ENCODE measurements around the gene JAGN1. TPM values are rescaled to one million over a fixed set of nuclear protein-coding genes. Genes with fewer than 3 reads are reported as not detected.
A peak's percentile ranks its signal among the peaks of the same experiment; 100 is the strongest.

JAGN1 gene
- polyA plus RNA-seq, 1 of the 3 experiments (the other 2 are of a cell fraction) = 41.6 TPM

- TF ChIP-seq IRF3 (IDR thresholded peaks at IDR 0.05; ENCODE audit: low read depth, low read length) = no peak; the same call in 1 of the 2 replicates
- TF ChIP-seq USF1 (IDR thresholded peaks at IDR 0.05; ENCODE audit: borderline replicate concordance, low read depth) = peak; percentile 43; the same call in 1 of the 2 replicates
- peak; percentile 89 for TF ChIP-seq MAX (IDR thresholded peaks at IDR 0.05; ENCODE audit: low read depth)
- no peak for TF ChIP-seq TEAD4 (IDR thresholded peaks at IDR 0.05; ENCODE audit: borderline replicate concordance, insufficient read depth)
- TF ChIP-seq MXI1 (IDR thresholded peaks at IDR 0.05; ENCODE audit: low read depth, low read length) = peak; percentile 94
- TF ChIP-seq RFX5 (IDR thresholded peaks at IDR 0.05; ENCODE audit: low read length) = peak; percentile 91
- TF ChIP-seq PBX3 (IDR thresholded peaks at IDR 0.05) = no peak
- 0 out of 2 replicates have a peak, but pooled peaks have one; percentile 52 for TF ChIP-seq RCOR1 (IDR thresholded peaks at IDR 0.05; ENCODE audit: low read length)
- no peak for TF ChIP-seq NFIC (IDR thresholded peaks at IDR 0.05; ENCODE audit: borderline replicate concordance)
Observed at GRCh38 chr3:9933561-9934234, 43.3 kb downstream of the JAGN1 start, which contains the start of gene CRELD1 (continued).

GRCh38 chr3:9934235-9934621, 43.8 kb downstream of the JAGN1 start:
- POLR2A ChIA-PET = interaction anchor here (1.0 to 3.8 kb wide), 4 partner anchors 10 to 314 kb away, joined by 4 to 58 read pairs (median 8); partner anchors contain the start of genes ARPC4, JAGN1 and TATDN2
- Histone ChIP-seq H3K4me1 (ENCODE audit: control insufficient read depth in 1 of 2, insufficient read depth in 2 of 2, low read depth in 1 of 2, low read length in 1 of 2) (peaks cover 12 to 19% of the 10 kb centered on the region in 2 experiments), H3K4me2 (peak overlapping the region; percentile 92), H3K27ac (ENCODE audit: low read depth in 2 of 2, low read length in 1 of 2) (peak overlapping the region; percentile 88 to 91), H3F3A (replicated peaks; ENCODE audit: insufficient read depth) (peaks cover 7% of the 10 kb centered on the region), H3K9me2 (no peaks in the 10 kb centered on the region), H3K9me3 (no peaks in the 10 kb centered on the region), H2AFZ (ENCODE audit: low read depth) (peak overlapping the region; percentile 96), H3K36me3 (replicated peaks in 1 of 2; ENCODE audit: control insufficient read depth in 1 of 2, insufficient read depth in 2 of 2, low read length in 1 of 2) (peaks cover 9 to 19% of the 10 kb centered on the region in 2 experiments), H4K20me1 (ENCODE audit: insufficient read depth) (no peaks in the 10 kb centered on the region), H3K79me2 (ENCODE audit: insufficient read depth) (peaks cover 20% of the 10 kb centered on the region; the same call in 1 of the 2 replicates), H3K4me3 (ENCODE audit: low read depth in 2 of 2, low read length in 1 of 2) (peak overlapping the region; percentile 75 to 83), H3K9ac (peak overlapping the region; percentile 83), H3K27me3 (ENCODE audit: insufficient read depth) (no peaks in the 10 kb centered on the region)
- DNase-seq = peak; percentile 62
- TF ChIP-seq REST (IDR thresholded peaks at IDR 0.05; ENCODE audit: low read depth, low read length) (no peak), CTCF (IDR thresholded peaks at IDR 0.05) (peak; percentile 40), RFX5 (IDR thresholded peaks at IDR 0.05; ENCODE audit: low read length) (no peak)
- CTCF ChIA-PET = interaction anchor here (1.1 to 5.5 kb wide), 5 partner anchors 12 to 102 kb away, joined by 4 to 38 read pairs (median 6); partner anchors contain the start of genes IL17RC, PRRT3 and RPUSD3
- 20% methylated on average over 11 of the region's 11 CpGs for WGBS (ENCODE audit: low lambda C conversion rate)
